Measurements from ENCODE around the gene CBARP.

GRCh38 chr19:1250437-1251260 is 12.8 kb upstream of the CBARP start:
- TF ChIP-seq CTCF (IDR thresholded peaks at IDR 0.05; ENCODE audit: low read depth, low read length, missing input control) (no peak), RAD21 (IDR thresholded peaks at IDR 0.05) (no peak), YY1 (IDR thresholded peaks at IDR 0.05) (no peak), REST (IDR thresholded peaks at IDR 0.05) (no peak), TAF1 (conservative IDR thresholded peaks at IDR 0.05) (no peak), HNF4A (conservative IDR thresholded peaks at IDR 0.05) (no peak)

Measured in liver (tissue), 3 donors.